K562 (cell line): Measurements from ENCODE around the gene XAGE3. TPM values are rescaled to one million over a fixed set of nuclear protein-coding genes. Genes with fewer than 3 reads are reported as not detected.
"Not testable (repeated sequence)": the region's sequence is repeated elsewhere in the genome, so short reads cannot be mapped to it uniquely, and the experiment has no call there.

Experiments
- ATAC-seq: fragments of 200-7000 bp; cut with Tn5 transposase; 3 replicates; pipeline ENCODE4 v1.9.1; 2020; ENCODE audit warnings: moderate library complexity
- BruUV-seq: library from RNA; stranded (reverse); fragments of 400-500 nt; replicated peaks from 2 replicates; lab custom pipeline; 2021; lab: Mats Ljungman, UMichigan
- CTCF ChIA-PET: fragments of 300-600 bp; formaldehyde crosslinking; extraction: SDS; loops from one replicate; lab custom pipeline; 2021; ENCODE audit warnings: low intra/inter-chr PET ratio; lab: Yijun Ruan, JAX
- POLR2A ChIA-PET: fragments of 300-600, 350-650 bp; sonication (Branson Sonifier 250); formaldehyde crosslinking; extraction: SDS; loops from one replicate; lab custom pipeline; 2021; ENCODE audit warnings: antibody characterized with exemption, inconsistent platforms; lab: Yijun Ruan, JAX
- DNase-seq, 4 experiments: peaks; one replicate each; pipeline versions ENCODE4 v3.0.0 to v3.0.0-alpha.2; 2011 to 2018; ENCODE audit warnings: low spot score in 3 of 4, mixed read lengths in 3 of 4; ENCODE audit errors: extremely low read depth in 1 of 4
- FAIRE-seq: peaks from 2 replicates; lab custom pipeline; 2011; peaks lifted over from hg19 to GRCh38; lab: Jason Lieb, UNC
- H2AFZ ChIP-seq: 2 replicates; pipeline ENCODE4 v1.6.0; 2011; ENCODE audit warnings: low read depth, low read length, control low read depth, inconsistent platforms
- H3K27ac ChIP-seq: fragments of 200-600 bp; 3 replicates; pipeline ENCODE4 v1.8.0; 2011; ENCODE audit warnings: low read depth, mild to moderate bottlenecking, control low read depth, inconsistent platforms, low read length, moderate library complexity, mixed read lengths; ENCODE audit errors: extremely low read depth
- H3K27me3 ChIP-seq, 2 experiments: fragments of 300-600 bp in 1 of 2; 2 replicates in 1 of 2; 3 replicates in 1 of 2; pipeline versions ENCODE4 v1.6.0 to v1.8.0; 2011; ENCODE audit warnings: inconsistent platforms in 2 of 2, low read length in 2 of 2, mild to moderate bottlenecking in 1 of 2, mixed read lengths in 1 of 2, moderate library complexity in 1 of 2; ENCODE audit not compliant: control insufficient read depth in 2 of 2, insufficient read depth in 2 of 2
- H3K36me3 ChIP-seq: fragments of 300-600 bp; 3 replicates; pipeline ENCODE4 v1.8.0; 2011; ENCODE audit warnings: mild to moderate bottlenecking, low read length, inconsistent platforms; ENCODE audit not compliant: control insufficient read depth, insufficient read depth
- H3K4me1 ChIP-seq, 2 experiments: fragments of 200-600 bp in 1 of 2; replicated peaks in 1 of 2; 2 replicates in 1 of 2; 3 replicates in 1 of 2; pipeline versions ENCODE4 v1.5.1 to v1.8.0; 2011; ENCODE audit warnings: inconsistent platforms in 2 of 2, low read length in 2 of 2, mild to moderate bottlenecking in 1 of 2, mixed read lengths in 1 of 2, moderate library complexity in 1 of 2; ENCODE audit not compliant: control insufficient read depth in 2 of 2, insufficient read depth in 2 of 2
- H3K4me2 ChIP-seq: 2 replicates; pipeline ENCODE4 v1.6.1; 2011; ENCODE audit warnings: low read length, control low read depth, inconsistent platforms, mixed read lengths; ENCODE audit not compliant: insufficient read depth
- H3K4me3 ChIP-seq: fragments of 200-600 bp; sonication (generic), shearing (Covaris generic); 2 replicates; pipeline ENCODE4 v1.5.1; 2016; ENCODE audit warnings: control low read depth, inconsistent platforms
- H3K79me2 ChIP-seq: fragments of 200-600 bp; 3 replicates; pipeline ENCODE4 v1.8.0; 2011; ENCODE audit warnings: low read length, inconsistent platforms; ENCODE audit not compliant: control insufficient read depth, insufficient read depth
- H3K9ac ChIP-seq, 2 experiments: 2 replicates each; pipeline versions ENCODE4 v1.6.0 to v1.6.1; 2011; ENCODE audit warnings: low read depth in 2 of 2, low read length in 2 of 2, control low read depth in 1 of 2, inconsistent platforms in 1 of 2, mild to moderate bottlenecking in 1 of 2, mixed read lengths in 1 of 2; ENCODE audit not compliant: insufficient read depth in 1 of 2
- H3K9me1 ChIP-seq: one replicate; pipeline ENCODE4 v1.6.0; 2011; ENCODE audit warnings: inconsistent platforms, mild to moderate bottlenecking, low read length, moderate library complexity; ENCODE audit not compliant: control insufficient read depth, insufficient read depth
- H3K9me3 ChIP-seq: replicated peaks from 2 replicates; pipeline ENCODE4 v1.5.1; 2011; ENCODE audit warnings: low read depth, low read length, inconsistent platforms; ENCODE audit not compliant: control insufficient read depth, insufficient read depth
- H4K20me1 ChIP-seq: replicated peaks from 2 replicates; pipeline ENCODE4 v1.6.1; 2011; ENCODE audit warnings: low read length, inconsistent platforms, mixed read lengths; ENCODE audit not compliant: control insufficient read depth, insufficient read depth
- CBFA2T2 ChIP-seq: fragments of 450-650 bp; conservative IDR thresholded peaks from 2 replicates; pipeline ENCODE4 v1.6.1; 2017; ENCODE audit warnings: mild to moderate bottlenecking
- CBFA2T3 ChIP-seq: fragments of 450-650 bp; IDR thresholded peaks from 2 replicates; pipeline ENCODE4 v1.6.1; 2017
- HNRNPL ChIP-seq: fragments of 200-400 bp; formaldehyde crosslinking; IDR thresholded peaks from 2 replicates; pipeline ENCODE4 v1.6.1; 2017; ENCODE audit warnings: low read depth, mild to moderate bottlenecking, low read length
- NR1H2 ChIP-seq: sonication (generic); formaldehyde crosslinking; IDR thresholded peaks from 2 replicates; pipeline ENCODE4 v1.4.0; 2020; ENCODE audit warnings: mild to moderate bottlenecking, missing genetic modification reagents
- POLR2A ChIP-seq: fragments of 450-650 bp; conservative IDR thresholded peaks from 2 replicates; pipeline ENCODE4 v1.6.1; 2016
- SMARCA5 ChIP-seq: fragments of 450-650 bp; IDR thresholded peaks from 2 replicates; pipeline ENCODE4 v1.6.1; 2016
- TEAD4 ChIP-seq, 2 experiments: sonication (generic) in 1 of 2; formaldehyde crosslinking in 1 of 2; IDR thresholded peaks; 2 replicates each; pipeline versions ENCODE4 v1.6.1 to v1.8.0; 2012 to 2022; ENCODE audit warnings: borderline replicate concordance in 1 of 2, inconsistent platforms in 1 of 2, low read length in 1 of 2, mild to moderate bottlenecking in 1 of 2, missing genetic modification reagents in 1 of 2
- WGBS: fragments of 100-300 bp; shearing (Covaris generic); methylation state at CpG from one replicate; pipeline ENCODE4 v1.1.6; 2016; ENCODE audit warnings: low coverage, mixed read lengths; ENCODE audit not compliant: insufficient coverage; ENCODE audit errors: missing lambda C conversion rate; 5-methylcytosine and 5-hydroxymethylcytosine counted together
- in situ Hi-C: fragments of 300-500 bp; cut with MboI; formaldehyde crosslinking; loops from 4 replicates; pipeline ENCODE4 v1.15.0; 2018; ENCODE audit warnings: inconsistent platforms, mixed read lengths
- intact Hi-C: fragments of 100-400 bp; cut with micrococcal nuclease; formaldehyde crosslinking; loops from 2 replicates; pipeline ENCODE4 v1.14.2; 2022
- polyA plus RNA-seq, 8 experiments: library from polyadenylated mRNA; depleted of rRNA in 4 of 8; stranded (reverse) in 5 of 8; unstranded in 3 of 8; fragments of >200 nt; fragmentation: Nextera tagmentation in 2 of 8; fragmentation: Illumina TruSeq in 1 of 8; extraction: Ambion mirVana in 2 of 8; extraction: Trizol in 1 of 8; gene quantifications; 2 replicates each; pipeline versions ENCODE4 v1.2.1 to v1.2.3, GENCODE V29; 2011 to 2014; ENCODE audit warnings: inconsistent platforms in 1 of 8, missing spikeins in 1 of 8
- total RNA-seq, 7 experiments: library from RNA; depleted of rRNA in 6 of 7; stranded (reverse); fragments of >200 nt in 6 of 7; fragmentation: Illumina TruSeq in 2 of 7; extraction: Trizol in 2 of 7; gene quantifications; 2 replicates each; pipeline versions ENCODE4 v1.2.1 to v1.2.3, GENCODE V29; 2011 to 2021; ENCODE audit warnings: low replicate concordance in 1 of 7
- TF ChIP-seq, protein P1 (sequence below): fragments of 450-650 bp; IDR thresholded peaks from 2 replicates; pipeline ENCODE4 v1.6.1; 2016; ENCODE audit warnings: low read depth, mild to moderate bottlenecking, moderate library complexity

Gene XAGE3
- total and polyA plus RNA-seq, 9 of the 15 experiments (the other 6 are each of a cell fraction or from before 2014, with no cell fraction given), result 0.15 to 0.21 TPM; not detected in 7

DNA sequence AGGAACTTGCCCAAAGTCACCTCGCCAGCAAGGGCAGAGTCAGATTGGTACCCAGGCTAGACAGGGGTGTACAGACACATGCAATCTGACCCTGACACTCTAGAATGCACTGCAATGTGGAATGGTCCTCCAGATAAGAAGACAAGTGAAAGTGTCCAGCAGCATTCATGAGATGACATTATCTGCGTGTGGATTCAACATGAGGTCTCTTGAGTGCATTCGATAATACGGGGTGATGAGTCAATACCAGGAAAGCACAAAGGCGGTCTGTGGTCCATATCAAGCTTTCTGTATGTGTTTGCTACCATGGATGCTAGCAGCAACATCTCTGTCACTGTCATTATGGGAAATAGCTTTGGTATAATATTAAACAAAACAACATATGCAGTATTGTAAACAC lies 6.8 kb upstream of the XAGE3 start:
- in situ Hi-C loops (no loop called here), intact Hi-C loops (no loop called here)
- no peaks in the 10 kb centered on the region for H3K36me3 ChIP-seq
- no peaks in the 10 kb centered on the region for H3K4me1 ChIP-seq
- ChIA-PET POLR2A (interaction anchor here (0.5 kb wide), 1 partner anchor 559 kb away, joined by 3 read pairs; the partner anchor contains the start of gene HSD17B10), CTCF (no interaction called here)
- no peaks in the 10 kb centered on the region for H3K9me1 ChIP-seq
- no peak overlapping the region for H3K9ac ChIP-seq
- no peak overlapping the region for H3K27ac ChIP-seq
- 2% methylated on average over 5 of the region's 5 CpGs for WGBS
- H3K9me3 ChIP-seq, result no peaks in the 10 kb centered on the region
- no peak overlapping the region for H2AFZ ChIP-seq
- H3K4me2 ChIP-seq, result no peak overlapping the region
- peak in 1 of 4 experiments; percentile 3 for DNase-seq
- no TSS peak for BruUV-seq
- no peak overlapping the region for H3K4me3 ChIP-seq
- no peak for ATAC-seq
- TF ChIP-seq CBFA2T3 (peak; percentile 60), SMARCA5 (no peak), HNRNPL (no peak), TEAD4 (IDR thresholded peaks at IDR 0.05; ENCODE audit: low read length) (peak; percentile 42; the same call in 1 of the 2 replicates), TEAD4 (CRISPR knock-in tag; IDR thresholded peaks at IDR 0.05; ENCODE audit: borderline replicate concordance) (no peak), CBFA2T2 (peak; percentile 36), NR1H2 (CRISPR knock-in tag) (no peak), POLR2A (no peak)
- TF ChIP-seq, protein P1, sequence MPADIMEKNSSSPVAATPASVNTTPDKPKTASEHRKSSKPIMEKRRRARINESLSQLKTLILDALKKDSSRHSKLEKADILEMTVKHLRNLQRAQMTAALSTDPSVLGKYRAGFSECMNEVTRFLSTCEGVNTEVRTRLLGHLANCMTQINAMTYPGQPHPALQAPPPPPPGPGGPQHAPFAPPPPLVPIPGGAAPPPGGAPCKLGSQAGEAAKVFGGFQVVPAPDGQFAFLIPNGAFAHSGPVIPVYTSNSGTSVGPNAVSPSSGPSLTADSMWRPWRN, result no peak
- no peaks in the 10 kb centered on the region for H4K20me1 ChIP-seq
- H3K27me3 ChIP-seq, result no peaks in the 10 kb centered on the region
- H3K79me2 ChIP-seq, result no peaks in the 10 kb centered on the region
- no peak for FAIRE-seq

GRCh38 chrX:52873825-52874224 lies 5.9 kb upstream of the XAGE3 start:
- DNase-seq, ATAC-seq, H3K36me3 ChIP-seq, H3K27ac ChIP-seq, in situ Hi-C loops, H3K9me1 ChIP-seq, CTCF ChIA-PET, H3K4me2 ChIP-seq, H4K20me1 ChIP-seq, H3K27me3 ChIP-seq, POLR2A ChIA-PET, intact Hi-C loops, H3K4me1 ChIP-seq, H3K9ac ChIP-seq, FAIRE-seq, BruUV-seq, H2AFZ ChIP-seq, H3K79me2 ChIP-seq, H3K4me3 ChIP-seq, H3K9me3 ChIP-seq: not testable (repeated sequence)
